Measurements from ENCODE around the gene SNX20.
A peak's percentile ranks its signal among the peaks of the same experiment; 100 is the strongest.

The SNX20 gene

GRCh38 chr16:50673496-50674275 lies 7.4 kb downstream of the SNX20 start:
- H3K27ac ChIP-seq = no peak overlapping the region
- TF ChIP-seq ZFX (IDR thresholded peaks at IDR 0.05; ENCODE audit: borderline replicate concordance) = no peak
- TF ChIP-seq, protein P1, sequence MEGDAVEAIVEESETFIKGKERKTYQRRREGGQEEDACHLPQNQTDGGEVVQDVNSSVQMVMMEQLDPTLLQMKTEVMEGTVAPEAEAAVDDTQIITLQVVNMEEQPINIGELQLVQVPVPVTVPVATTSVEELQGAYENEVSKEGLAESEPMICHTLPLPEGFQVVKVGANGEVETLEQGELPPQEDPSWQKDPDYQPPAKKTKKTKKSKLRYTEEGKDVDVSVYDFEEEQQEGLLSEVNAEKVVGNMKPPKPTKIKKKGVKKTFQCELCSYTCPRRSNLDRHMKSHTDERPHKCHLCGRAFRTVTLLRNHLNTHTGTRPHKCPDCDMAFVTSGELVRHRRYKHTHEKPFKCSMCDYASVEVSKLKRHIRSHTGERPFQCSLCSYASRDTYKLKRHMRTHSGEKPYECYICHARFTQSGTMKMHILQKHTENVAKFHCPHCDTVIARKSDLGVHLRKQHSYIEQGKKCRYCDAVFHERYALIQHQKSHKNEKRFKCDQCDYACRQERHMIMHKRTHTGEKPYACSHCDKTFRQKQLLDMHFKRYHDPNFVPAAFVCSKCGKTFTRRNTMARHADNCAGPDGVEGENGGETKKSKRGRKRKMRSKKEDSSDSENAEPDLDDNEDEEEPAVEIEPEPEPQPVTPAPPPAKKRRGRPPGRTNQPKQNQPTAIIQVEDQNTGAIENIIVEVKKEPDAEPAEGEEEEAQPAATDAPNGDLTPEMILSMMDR (IDR thresholded peaks at IDR 0.05) = no peak

GRCh38 chr16:50671644-50672260 lies 9.4 kb downstream of the SNX20 start:
- no peak overlapping the region for H3K27ac ChIP-seq
- no peak for TF ChIP-seq ZFX (IDR thresholded peaks at IDR 0.05; ENCODE audit: borderline replicate concordance)
- TF ChIP-seq, protein P1 (IDR thresholded peaks at IDR 0.05) = peak; percentile 68

- H3K27ac ChIP-seq = no peak overlapping the region
- TF ChIP-seq, protein P1 (IDR thresholded peaks at IDR 0.05) = no peak
- TF ChIP-seq ZFX (IDR thresholded peaks at IDR 0.05; ENCODE audit: borderline replicate concordance) = no peak
These were observed 10.6 kb downstream of the SNX20 start for GRCh38 chr16:50670476-50670875.

- no peak for TF ChIP-seq ZFX (IDR thresholded peaks at IDR 0.05; ENCODE audit: borderline replicate concordance)
- TF ChIP-seq, protein P1 (IDR thresholded peaks at IDR 0.05) = no peak
- no peak overlapping the region for H3K27ac ChIP-seq
These were observed 11.4 kb downstream of the SNX20 start for GRCh38 chr16:50669741-50670140.

GRCh38 chr16:50668368-50669008 lies 12.6 kb downstream of the SNX20 start:
- no peak for TF ChIP-seq ZFX (IDR thresholded peaks at IDR 0.05; ENCODE audit: borderline replicate concordance)
- TF ChIP-seq, protein P1 (IDR thresholded peaks at IDR 0.05) = no peak
- H3K27ac ChIP-seq = no peak overlapping the region

DNA sequence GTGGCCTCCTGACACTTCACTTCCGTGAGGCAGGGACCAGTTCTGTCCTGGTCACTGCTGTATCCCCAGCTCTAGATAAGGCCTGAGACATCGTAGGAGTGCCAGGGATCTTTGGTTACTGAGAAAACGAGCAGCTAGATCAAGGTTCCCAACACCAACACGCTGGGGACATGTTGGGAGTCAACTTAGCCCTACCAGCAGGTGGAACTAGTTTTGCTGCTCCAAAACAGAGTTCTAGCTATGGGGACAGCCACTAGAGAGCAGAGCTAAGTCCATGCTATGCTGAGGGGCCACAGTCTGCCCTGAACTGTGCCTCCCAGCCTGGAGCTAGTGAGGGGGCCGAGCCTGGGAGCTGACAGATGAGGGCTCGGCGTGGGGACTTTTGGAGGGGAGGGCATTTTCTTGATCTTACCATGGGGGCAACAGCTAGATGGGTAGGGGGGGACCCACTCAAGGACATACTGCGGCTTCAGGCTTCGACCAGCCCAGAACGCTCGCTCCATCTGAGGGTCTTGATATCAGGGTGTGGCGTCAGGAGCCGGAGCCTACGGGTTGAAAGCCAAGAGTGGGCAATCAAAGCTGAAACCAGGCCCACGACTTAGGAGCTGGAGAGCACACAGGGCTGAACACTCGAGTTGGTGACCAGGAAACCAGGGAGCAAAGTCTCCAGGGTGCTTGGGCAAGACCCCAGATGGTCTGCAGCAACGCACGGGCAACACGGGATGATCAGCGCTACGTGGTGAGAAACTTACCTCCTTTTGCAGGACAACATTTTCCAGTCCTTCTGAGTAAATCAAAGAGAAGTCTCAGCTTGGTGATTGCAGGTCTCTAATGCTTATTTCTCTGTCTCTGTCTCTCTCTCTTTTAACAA lies 13.4 kb downstream of the SNX20 start:
- TF ChIP-seq, protein P1 (IDR thresholded peaks at IDR 0.05) = no peak
- TF ChIP-seq ZFX (IDR thresholded peaks at IDR 0.05; ENCODE audit: borderline replicate concordance) = no peak
- H3K27ac ChIP-seq = no peak overlapping the region

All from 22Rv1 (cell line).